GM18511 (cell line): Measurements from ENCODE around the gene PTH2.
"Not testable (repeated sequence)": the region's sequence is repeated elsewhere in the genome, so short reads cannot be mapped to it uniquely, and the experiment has no call there.

Source experiments
- ATAC-seq: cut with Tn5 transposase; IDR thresholded peaks from one replicate; pipeline ENCODE4 v1.9.1; 2021; ENCODE audit warnings: mild to moderate bottlenecking, moderate library complexity; ENCODE audit not compliant: unreplicated experiment

Gene PTH2

GRCh38 chr19:49390131-49390928, 32.9 kb downstream of the PTH2 start:
- no peak for ATAC-seq

DNA sequence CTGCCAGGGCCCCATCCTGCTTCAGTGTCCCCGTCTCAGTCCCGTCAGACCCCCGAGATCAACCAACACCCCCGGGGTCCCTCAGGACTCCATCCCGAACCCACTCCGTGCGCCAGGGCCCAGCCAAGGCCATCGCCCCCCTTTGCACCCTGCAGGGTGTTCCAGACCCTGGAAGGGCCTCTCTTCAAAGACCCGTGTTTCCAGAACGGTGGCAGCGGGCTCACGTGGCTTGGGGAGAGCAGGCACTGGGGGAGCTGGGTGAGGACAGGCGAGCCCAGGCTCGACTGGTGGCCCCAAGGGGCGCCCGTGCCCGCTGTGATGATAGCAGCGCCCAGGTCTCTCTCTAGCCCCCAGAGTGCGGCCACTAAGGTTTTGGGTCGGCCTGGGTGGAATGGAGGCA, 33.8 kb downstream of the PTH2 start:
- ATAC-seq, result no peak

GRCh38 chr19:49387936-49388372, 35.3 kb downstream of the PTH2 start, which contains the start of gene KASH5:
KASH5 (plus strand) TSS chr19:49388249; CDS start chr19:49390884, 2,635 bp downstream.
- ATAC-seq, result peak; percentile 54

DNA sequence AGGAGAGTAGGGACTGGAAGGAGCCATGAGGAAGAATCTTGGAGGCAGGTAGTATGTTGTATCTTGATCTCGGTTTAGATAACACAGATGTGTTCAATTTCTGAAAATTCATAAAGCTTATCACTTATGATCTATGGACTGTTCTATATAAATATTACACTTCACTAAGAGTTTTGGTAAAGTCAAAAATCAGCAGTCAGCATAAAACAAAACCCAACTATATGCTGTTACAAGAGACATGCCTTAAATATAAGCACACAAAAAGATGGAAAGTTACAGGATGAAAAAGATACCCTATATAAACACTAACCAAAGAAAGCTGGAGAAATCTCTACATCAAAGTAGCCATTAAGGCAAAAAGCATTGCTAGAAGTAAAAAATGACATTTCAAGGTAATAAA, 39.6 kb downstream of the PTH2 start:
- ATAC-seq, result no peak

DNA sequence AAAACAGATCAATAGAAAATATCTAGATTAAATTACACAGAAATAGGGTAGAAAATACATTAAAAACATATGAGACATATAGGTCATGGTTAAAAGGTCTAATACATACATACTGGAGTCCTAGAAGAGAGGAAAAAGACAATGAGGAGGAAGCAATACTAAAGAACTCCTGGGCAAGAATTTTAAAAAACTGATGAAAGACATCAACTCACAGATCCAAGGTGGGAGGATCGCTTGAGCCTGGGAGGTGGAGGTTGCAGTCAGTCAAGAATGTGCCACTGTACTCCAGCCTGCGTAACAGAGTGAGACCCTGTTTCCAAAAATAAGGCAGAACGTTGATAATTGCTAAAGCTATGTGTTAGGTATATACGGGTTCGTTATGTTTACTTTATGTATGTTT, 40.6 kb downstream of the PTH2 start:
- ATAC-seq, result no peak

- no peak for ATAC-seq
Observed at GRCh38 chr19:49380391-49380790, 42.9 kb downstream of the PTH2 start.

DNA sequence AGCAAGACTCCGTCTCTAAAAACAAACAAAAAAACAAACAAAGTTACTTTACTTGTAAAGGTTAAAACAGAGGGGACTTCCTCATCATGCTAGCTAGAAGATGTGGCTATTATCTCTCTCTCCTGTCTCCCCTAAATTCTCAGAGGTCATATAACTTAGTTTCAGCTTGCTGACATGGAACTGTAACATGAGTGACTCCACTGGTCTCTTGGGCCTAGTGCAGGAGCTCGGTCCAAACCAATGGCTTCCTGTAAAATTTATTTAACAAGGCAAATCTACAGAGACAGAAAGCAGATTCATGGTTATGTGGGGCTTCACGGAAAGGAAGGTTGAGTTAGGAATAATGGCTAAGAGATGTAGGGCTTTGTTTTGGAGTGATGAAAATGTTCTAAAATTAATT, 44.7 kb downstream of the PTH2 start:
- no peak for ATAC-seq

DNA sequence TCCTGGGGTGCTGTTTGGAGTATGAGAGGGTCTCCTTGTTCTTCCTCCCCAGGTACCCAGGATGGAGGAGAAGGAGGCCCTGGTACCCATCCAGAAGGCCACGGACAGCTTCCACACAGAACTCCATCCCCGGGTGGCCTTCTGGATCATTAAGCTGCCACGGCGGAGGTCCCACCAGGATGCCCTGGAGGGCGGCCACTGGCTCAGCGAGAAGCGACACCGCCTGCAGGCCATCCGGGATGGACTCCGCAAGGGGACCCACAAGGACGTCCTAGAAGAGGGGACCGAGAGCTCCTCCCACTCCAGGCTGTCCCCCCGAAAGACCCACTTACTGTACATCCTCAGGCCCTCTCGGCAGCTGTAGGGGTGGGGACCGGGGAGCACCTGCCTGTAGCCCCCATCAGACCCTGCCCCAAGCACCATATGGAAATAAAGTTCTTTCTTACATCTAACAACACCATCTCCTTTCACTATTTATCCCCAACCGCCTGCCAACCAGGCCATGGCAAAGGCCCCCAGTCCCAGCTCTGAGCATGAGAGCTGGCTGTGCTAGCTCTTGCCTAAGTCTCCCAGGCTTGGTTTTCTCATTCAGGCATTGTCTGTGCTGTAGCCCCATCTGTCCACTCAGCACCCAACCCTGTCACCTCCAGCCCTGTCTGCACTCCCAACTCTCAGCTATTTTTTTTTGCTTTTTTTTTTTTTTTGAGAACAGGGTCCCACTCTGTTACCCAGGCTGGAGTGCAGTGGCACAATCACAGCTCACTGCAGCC, 48.4 kb downstream of the PTH2 start:
- ATAC-seq, result no peak

- not testable (repeated sequence) for ATAC-seq
Observed at GRCh38 chr19:49373174-49373573, 50.1 kb downstream of the PTH2 start.
